ENCODE data around the gene TMEM217.

The TMEM217 gene

GRCh38 chr6:37170273-37171200 is 87.4 kb downstream of the TMEM217 start:
- FAIRE-seq (no peak), DNase-seq (ENCODE audit: insufficient read length, low spot score) (no peak)

- peak; percentile 92 for DNase-seq (ENCODE audit: insufficient read length, low spot score)
Measured at GRCh38 chr6:37169496-37170272, 88.3 kb downstream of the TMEM217 start, which contains the start of gene PIM1. Gene PIM1 (plus strand): TSS chr6:37170152. CDS start chr6:37170576, 424 bp downstream.

GRCh38 chr6:37168811-37169495 is 89.0 kb downstream of the TMEM217 start:
- DNase-seq (ENCODE audit: insufficient read length, low spot score) (no peak), FAIRE-seq (peak; percentile 52)

More at GRCh38 chr6:37169496-37170272, 88.3 kb downstream of the TMEM217 start, which contains the start of gene PIM1:
- FAIRE-seq, result peak; percentile 74

GRCh38 chr6:37168163-37168758 is 89.7 kb downstream of the TMEM217 start:
- no peak for FAIRE-seq

GRCh38 chr6:37162740-37163139 is 95.2 kb downstream of the TMEM217 start:
- no peak for DNase-seq (ENCODE audit: insufficient read length, low spot score)
- no peak for FAIRE-seq

More at GRCh38 chr6:37168163-37168758, 89.7 kb downstream of the TMEM217 start:
- DNase-seq (ENCODE audit: insufficient read length, low spot score), result no peak

Data from GM19239 (cell line).